ENCODE results near the gene CASP8AP2. TPM values are rescaled to one million over a fixed set of nuclear protein-coding genes. Genes with fewer than 3 reads are reported as not detected.

The CASP8AP2 gene
- total RNA-seq, 1 experiment from 2014 or later: 27.9 TPM

GRCh38 chr6:89819336-89820130 lies 10.1 kb upstream of the CASP8AP2 start, which contains the start of gene MDN1 (continued):
- TF ChIP-seq, protein P1, sequence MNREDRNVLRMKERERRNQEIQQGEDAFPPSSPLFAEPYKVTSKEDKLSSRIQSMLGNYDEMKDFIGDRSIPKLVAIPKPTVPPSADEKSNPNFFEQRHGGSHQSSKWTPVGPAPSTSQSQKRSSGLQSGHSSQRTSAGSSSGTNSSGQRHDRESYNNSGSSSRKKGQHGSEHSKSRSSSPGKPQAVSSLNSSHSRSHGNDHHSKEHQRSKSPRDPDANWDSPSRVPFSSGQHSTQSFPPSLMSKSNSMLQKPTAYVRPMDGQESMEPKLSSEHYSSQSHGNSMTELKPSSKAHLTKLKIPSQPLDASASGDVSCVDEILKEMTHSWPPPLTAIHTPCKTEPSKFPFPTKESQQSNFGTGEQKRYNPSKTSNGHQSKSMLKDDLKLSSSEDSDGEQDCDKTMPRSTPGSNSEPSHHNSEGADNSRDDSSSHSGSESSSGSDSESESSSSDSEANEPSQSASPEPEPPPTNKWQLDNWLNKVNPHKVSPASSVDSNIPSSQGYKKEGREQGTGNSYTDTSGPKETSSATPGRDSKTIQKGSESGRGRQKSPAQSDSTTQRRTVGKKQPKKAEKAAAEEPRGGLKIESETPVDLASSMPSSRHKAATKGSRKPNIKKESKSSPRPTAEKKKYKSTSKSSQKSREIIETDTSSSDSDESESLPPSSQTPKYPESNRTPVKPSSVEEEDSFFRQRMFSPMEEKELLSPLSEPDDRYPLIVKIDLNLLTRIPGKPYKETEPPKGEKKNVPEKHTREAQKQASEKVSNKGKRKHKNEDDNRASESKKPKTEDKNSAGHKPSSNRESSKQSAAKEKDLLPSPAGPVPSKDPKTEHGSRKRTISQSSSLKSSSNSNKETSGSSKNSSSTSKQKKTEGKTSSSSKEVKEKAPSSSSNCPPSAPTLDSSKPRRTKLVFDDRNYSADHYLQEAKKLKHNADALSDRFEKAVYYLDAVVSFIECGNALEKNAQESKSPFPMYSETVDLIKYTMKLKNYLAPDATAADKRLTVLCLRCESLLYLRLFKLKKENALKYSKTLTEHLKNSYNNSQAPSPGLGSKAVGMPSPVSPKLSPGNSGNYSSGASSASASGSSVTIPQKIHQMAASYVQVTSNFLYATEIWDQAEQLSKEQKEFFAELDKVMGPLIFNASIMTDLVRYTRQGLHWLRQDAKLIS (CRISPR knock-in tag; IDR thresholded peaks at IDR 0.05; ENCODE audit: borderline replicate concordance): no peak; the same call in 1 of the 2 replicates
- TF ChIP-seq GRHL2 (CRISPR knock-in tag; IDR thresholded peaks at IDR 0.05; ENCODE audit: insufficient replicate concordance, severe bottlenecking): no peak
- 0 out of 2 replicates have a peak, but pooled peaks have one; percentile 20 for TF ChIP-seq NFYB (CRISPR knock-in tag; conservative IDR thresholded peaks at IDR 0.05; ENCODE audit: low read depth)
- peak; percentile 92; the same call in 1 of the 2 replicates for TF ChIP-seq ATF1 (CRISPR knock-in tag; IDR thresholded peaks at IDR 0.05)
- no peak for TF ChIP-seq CDX4 (CRISPR knock-in tag; IDR thresholded peaks at IDR 0.05; ENCODE audit: borderline replicate concordance)
- no peak for TF ChIP-seq ZNF425 (CRISPR knock-in tag; conservative IDR thresholded peaks at IDR 0.05)
- TF ChIP-seq, protein P2, sequence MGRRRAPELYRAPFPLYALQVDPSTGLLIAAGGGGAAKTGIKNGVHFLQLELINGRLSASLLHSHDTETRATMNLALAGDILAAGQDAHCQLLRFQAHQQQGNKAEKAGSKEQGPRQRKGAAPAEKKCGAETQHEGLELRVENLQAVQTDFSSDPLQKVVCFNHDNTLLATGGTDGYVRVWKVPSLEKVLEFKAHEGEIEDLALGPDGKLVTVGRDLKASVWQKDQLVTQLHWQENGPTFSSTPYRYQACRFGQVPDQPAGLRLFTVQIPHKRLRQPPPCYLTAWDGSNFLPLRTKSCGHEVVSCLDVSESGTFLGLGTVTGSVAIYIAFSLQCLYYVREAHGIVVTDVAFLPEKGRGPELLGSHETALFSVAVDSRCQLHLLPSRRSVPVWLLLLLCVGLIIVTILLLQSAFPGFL (CRISPR knock-in tag; IDR thresholded peaks at IDR 0.05; ENCODE audit: borderline replicate concordance): no peak
- TF ChIP-seq ZNF263 (CRISPR knock-in tag; IDR thresholded peaks at IDR 0.05; ENCODE audit: low read depth): no peak
- no peak for TF ChIP-seq TCF7 (CRISPR knock-in tag; IDR thresholded peaks at IDR 0.05; ENCODE audit: low read depth)
- no peak for TF ChIP-seq IRF2 (CRISPR knock-in tag; IDR thresholded peaks at IDR 0.05; ENCODE audit: borderline replicate concordance, low read depth)
- no peak for TF ChIP-seq ZNF512 (CRISPR knock-in tag; IDR thresholded peaks at IDR 0.05; ENCODE audit: borderline replicate concordance)
- TF ChIP-seq KAT7 (CRISPR knock-in tag; IDR thresholded peaks at IDR 0.05; ENCODE audit: borderline replicate concordance): peak; percentile 95; the same call in 1 of the 2 replicates
- peak; percentile 93 for TF ChIP-seq SP1 (CRISPR knock-in tag; conservative IDR thresholded peaks at IDR 0.05)
- TF ChIP-seq ZNF232 (CRISPR knock-in tag; IDR thresholded peaks at IDR 0.05): peak; percentile 90
- TF ChIP-seq ATF2 (CRISPR knock-in tag; IDR thresholded peaks at IDR 0.05; ENCODE audit: borderline replicate concordance, low read depth): no peak
- peak; percentile 90 for TF ChIP-seq MLX (CRISPR knock-in tag; IDR thresholded peaks at IDR 0.05)
- TF ChIP-seq, protein P3, sequence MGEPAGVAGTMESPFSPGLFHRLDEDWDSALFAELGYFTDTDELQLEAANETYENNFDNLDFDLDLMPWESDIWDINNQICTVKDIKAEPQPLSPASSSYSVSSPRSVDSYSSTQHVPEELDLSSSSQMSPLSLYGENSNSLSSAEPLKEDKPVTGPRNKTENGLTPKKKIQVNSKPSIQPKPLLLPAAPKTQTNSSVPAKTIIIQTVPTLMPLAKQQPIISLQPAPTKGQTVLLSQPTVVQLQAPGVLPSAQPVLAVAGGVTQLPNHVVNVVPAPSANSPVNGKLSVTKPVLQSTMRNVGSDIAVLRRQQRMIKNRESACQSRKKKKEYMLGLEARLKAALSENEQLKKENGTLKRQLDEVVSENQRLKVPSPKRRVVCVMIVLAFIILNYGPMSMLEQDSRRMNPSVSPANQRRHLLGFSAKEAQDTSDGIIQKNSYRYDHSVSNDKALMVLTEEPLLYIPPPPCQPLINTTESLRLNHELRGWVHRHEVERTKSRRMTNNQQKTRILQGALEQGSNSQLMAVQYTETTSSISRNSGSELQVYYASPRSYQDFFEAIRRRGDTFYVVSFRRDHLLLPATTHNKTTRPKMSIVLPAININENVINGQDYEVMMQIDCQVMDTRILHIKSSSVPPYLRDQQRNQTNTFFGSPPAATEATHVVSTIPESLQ (CRISPR knock-in tag; IDR thresholded peaks at IDR 0.05): no peak
- no peak for TF ChIP-seq ZSCAN18 (CRISPR knock-in tag; IDR thresholded peaks at IDR 0.05)

All from WTC11 (cell line).